Measurements from ENCODE around the gene CHCHD6.

CHCHD6 gene

DNA sequence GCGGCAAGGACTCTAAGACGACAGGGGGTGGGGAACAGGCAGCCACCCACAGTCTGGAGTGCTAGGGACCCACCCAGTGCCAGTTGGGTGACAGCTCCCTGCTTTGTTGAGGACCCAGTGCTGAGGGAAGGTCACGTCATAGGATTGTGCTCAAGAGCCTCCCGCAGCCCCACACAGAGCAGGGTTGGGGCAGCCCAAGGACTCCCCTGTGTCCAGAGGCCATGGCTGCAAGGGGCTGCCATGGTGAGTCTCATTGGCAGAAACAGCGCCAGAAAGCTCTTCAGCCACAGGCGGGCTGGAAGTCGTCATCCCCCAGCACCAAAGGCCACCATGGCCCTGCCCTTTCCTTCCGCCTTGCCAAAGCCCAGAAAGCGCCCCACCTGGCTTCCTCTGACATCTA lies 241.9 kb downstream of the CHCHD6 start:
- TF ChIP-seq, protein P1, sequence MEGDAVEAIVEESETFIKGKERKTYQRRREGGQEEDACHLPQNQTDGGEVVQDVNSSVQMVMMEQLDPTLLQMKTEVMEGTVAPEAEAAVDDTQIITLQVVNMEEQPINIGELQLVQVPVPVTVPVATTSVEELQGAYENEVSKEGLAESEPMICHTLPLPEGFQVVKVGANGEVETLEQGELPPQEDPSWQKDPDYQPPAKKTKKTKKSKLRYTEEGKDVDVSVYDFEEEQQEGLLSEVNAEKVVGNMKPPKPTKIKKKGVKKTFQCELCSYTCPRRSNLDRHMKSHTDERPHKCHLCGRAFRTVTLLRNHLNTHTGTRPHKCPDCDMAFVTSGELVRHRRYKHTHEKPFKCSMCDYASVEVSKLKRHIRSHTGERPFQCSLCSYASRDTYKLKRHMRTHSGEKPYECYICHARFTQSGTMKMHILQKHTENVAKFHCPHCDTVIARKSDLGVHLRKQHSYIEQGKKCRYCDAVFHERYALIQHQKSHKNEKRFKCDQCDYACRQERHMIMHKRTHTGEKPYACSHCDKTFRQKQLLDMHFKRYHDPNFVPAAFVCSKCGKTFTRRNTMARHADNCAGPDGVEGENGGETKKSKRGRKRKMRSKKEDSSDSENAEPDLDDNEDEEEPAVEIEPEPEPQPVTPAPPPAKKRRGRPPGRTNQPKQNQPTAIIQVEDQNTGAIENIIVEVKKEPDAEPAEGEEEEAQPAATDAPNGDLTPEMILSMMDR (IDR thresholded peaks at IDR 0.05), result no peak
- H3K36me3 ChIP-seq (ENCODE audit: control insufficient read depth, insufficient read depth, low read length), result no peaks in the 10 kb centered on the region
- no peak overlapping the region for H3K4me2 ChIP-seq (ENCODE audit: low read length)
- no peaks in the 10 kb centered on the region for H3K27me3 ChIP-seq (ENCODE audit: control insufficient read depth, insufficient read depth, low read length)
- H3K4me1 ChIP-seq, result no peaks in the 10 kb centered on the region
- no peak overlapping the region for H2AFZ ChIP-seq
- H3K79me2 ChIP-seq, result no peaks in the 10 kb centered on the region
- H3K9ac ChIP-seq, result no peak overlapping the region
- no peaks in the 10 kb centered on the region for H3K9me3 ChIP-seq (ENCODE audit: control insufficient read depth, low read length)
- no peak overlapping the region for H3K27ac ChIP-seq
- no peak overlapping the region for H3K4me3 ChIP-seq (ENCODE audit: low read depth, low read length)

DNA sequence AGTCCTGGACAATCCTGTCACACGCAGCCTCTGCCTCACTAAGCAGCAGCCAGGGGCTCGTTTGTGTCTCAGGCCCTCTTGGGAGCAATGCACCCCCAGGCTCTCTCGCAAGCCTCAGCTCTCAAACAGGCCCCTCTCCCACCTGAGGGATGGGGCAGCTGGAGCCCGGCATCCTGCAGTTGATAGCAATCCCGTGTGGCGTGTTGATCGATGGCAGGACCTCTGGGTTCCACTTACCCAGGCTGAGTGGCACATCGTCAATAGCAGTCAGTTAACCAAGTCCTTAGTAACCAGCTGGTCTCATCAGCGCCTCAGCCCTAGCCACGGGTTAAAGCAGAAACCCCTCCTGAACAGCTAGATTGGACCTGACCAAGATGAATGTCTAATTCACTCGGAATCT lies 242.4 kb downstream of the CHCHD6 start:
- Histone ChIP-seq H3K9ac (no peak overlapping the region), H3K27ac (no peak overlapping the region), H3K4me1 (no peaks in the 10 kb centered on the region), H3K27me3 (ENCODE audit: control insufficient read depth, insufficient read depth, low read length) (no peaks in the 10 kb centered on the region), H3K4me3 (ENCODE audit: low read depth, low read length) (no peak overlapping the region), H2AFZ (no peak overlapping the region), H3K4me2 (ENCODE audit: low read length) (no peak overlapping the region), H3K9me3 (ENCODE audit: control insufficient read depth, low read length) (no peaks in the 10 kb centered on the region), H3K36me3 (ENCODE audit: control insufficient read depth, insufficient read depth, low read length) (no peaks in the 10 kb centered on the region), H3K79me2 (no peaks in the 10 kb centered on the region)
- TF ChIP-seq, protein P1 (IDR thresholded peaks at IDR 0.05), result no peak

DNA sequence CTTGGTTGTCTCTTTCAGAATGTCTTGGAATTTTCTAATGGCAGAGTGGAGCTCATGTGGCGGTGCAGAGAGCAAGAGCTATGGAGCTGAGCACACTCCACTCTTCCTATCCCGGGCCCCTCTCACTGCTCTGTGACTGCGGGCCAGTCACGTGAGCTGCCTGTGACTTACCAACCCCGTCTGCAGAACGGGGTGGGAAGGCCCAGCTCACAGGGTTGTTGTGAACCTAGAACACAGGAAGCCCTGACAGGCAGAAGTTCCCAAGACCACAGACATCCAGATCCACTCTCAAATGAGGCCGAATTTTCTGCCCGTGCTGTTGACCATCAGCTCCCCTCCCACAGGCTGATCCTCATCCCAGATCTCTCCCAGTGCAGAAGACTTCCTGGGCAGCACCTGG lies 243.4 kb downstream of the CHCHD6 start:
- Histone ChIP-seq H3K27me3 (ENCODE audit: control insufficient read depth, insufficient read depth, low read length) (no peaks in the 10 kb centered on the region), H3K9ac (no peak overlapping the region), H3K9me3 (ENCODE audit: control insufficient read depth, low read length) (no peaks in the 10 kb centered on the region), H3K36me3 (ENCODE audit: control insufficient read depth, insufficient read depth, low read length) (no peaks in the 10 kb centered on the region), H3K4me3 (ENCODE audit: low read depth, low read length) (no peak overlapping the region), H3K27ac (no peak overlapping the region), H3K79me2 (no peaks in the 10 kb centered on the region), H3K4me1 (no peaks in the 10 kb centered on the region), H2AFZ (no peak overlapping the region), H3K4me2 (ENCODE audit: low read length) (no peak overlapping the region)
- TF ChIP-seq, protein P1 (IDR thresholded peaks at IDR 0.05), result no peak

DNA sequence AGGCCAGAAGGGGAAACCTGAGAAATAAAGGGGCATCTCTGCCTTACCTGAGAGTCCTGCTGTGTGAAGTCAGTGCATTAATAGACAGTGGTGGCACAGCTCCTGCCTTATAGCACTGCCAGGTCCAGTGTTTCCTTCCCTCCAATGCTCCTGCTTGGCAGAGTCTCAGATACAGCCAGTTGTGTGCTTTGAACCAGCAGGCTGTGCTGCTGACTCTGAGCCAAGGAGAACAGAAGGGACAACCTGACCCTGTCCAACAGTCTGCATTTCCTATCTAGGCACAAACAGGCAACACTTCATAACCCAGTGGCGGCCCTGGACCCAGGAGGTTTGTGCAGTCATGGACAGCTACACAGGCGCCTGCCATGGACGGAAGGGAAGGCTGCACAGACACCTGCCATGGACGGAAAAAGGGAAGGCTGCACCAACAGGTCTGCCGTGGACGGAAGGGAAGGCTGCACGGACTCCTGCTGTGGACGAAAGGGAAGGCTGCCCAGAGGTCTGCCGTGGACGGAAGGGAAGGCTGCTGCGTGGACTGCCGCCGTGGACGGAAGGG lies 245.0 kb downstream of the CHCHD6 start:
- Histone ChIP-seq H3K9ac (no peak overlapping the region), H3K36me3 (ENCODE audit: control insufficient read depth, insufficient read depth, low read length) (no peaks in the 10 kb centered on the region), H3K9me3 (ENCODE audit: control insufficient read depth, low read length) (no peaks in the 10 kb centered on the region), H3K27ac (no peak overlapping the region), H3K79me2 (no peaks in the 10 kb centered on the region), H3K4me1 (no peaks in the 10 kb centered on the region), H3K27me3 (ENCODE audit: control insufficient read depth, insufficient read depth, low read length) (no peaks in the 10 kb centered on the region), H3K4me3 (ENCODE audit: low read depth, low read length) (no peak overlapping the region), H3K4me2 (ENCODE audit: low read length) (no peak overlapping the region), H2AFZ (no peak overlapping the region)
- TF ChIP-seq, protein P1 (IDR thresholded peaks at IDR 0.05), result no peak

DNA sequence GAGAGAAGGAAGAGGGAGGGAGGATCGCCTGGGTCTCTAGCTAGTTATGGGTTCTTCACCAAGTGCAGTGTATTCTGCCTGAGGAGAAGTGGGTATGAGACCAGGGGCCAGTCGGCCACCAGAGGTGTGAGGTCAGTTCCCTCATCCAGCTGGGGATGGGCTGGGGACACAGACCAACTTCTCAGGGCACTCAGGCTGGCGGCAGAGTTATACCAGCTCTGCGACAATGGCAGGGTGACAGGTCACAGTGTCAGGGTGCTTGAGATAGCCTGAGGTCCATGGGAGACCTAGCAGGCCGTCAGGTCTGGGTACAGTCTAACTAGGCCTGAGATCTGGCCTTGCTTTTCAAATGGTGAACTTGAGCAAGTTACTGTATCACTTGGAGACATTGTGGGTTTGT lies 247.5 kb downstream of the CHCHD6 start:
- H3K9ac ChIP-seq, result no peak overlapping the region
- no peaks in the 10 kb centered on the region for H3K9me3 ChIP-seq (ENCODE audit: control insufficient read depth, low read length)
- no peaks in the 10 kb centered on the region for H3K4me1 ChIP-seq
- H3K27ac ChIP-seq, result no peak overlapping the region
- TF ChIP-seq, protein P1 (IDR thresholded peaks at IDR 0.05), result no peak
- no peak overlapping the region for H2AFZ ChIP-seq
- no peak overlapping the region for H3K4me3 ChIP-seq (ENCODE audit: low read depth, low read length)
- no peaks in the 10 kb centered on the region for H3K27me3 ChIP-seq (ENCODE audit: control insufficient read depth, insufficient read depth, low read length)
- no peaks in the 10 kb centered on the region for H3K36me3 ChIP-seq (ENCODE audit: control insufficient read depth, insufficient read depth, low read length)
- no peak overlapping the region for H3K4me2 ChIP-seq (ENCODE audit: low read length)
- H3K79me2 ChIP-seq, result no peaks in the 10 kb centered on the region
